ENCODE measurements around the gene FBLN2.

The FBLN2 gene

DNA sequence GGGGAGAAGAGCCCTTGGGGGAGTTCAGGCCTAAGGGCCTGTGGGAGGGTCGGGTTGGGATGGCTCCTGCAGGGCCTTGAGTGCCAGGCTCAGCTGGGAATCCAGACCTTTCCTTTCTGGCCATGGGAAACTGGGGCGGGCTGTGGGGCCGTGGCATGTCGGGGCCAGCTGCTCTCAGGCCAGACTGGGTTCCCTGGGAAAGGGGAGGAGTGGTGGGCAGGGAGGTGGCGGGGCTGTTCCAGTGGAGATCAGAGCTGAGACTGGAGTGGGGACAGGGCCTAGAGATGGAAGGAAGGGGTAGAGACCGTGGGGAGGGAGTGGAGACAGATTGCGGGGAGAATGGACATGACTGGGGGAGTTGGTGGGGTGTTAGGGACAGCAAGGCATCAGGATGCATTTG lies 20.3 kb downstream of the FBLN2 start:
- DNase-seq, result no peak

DNA sequence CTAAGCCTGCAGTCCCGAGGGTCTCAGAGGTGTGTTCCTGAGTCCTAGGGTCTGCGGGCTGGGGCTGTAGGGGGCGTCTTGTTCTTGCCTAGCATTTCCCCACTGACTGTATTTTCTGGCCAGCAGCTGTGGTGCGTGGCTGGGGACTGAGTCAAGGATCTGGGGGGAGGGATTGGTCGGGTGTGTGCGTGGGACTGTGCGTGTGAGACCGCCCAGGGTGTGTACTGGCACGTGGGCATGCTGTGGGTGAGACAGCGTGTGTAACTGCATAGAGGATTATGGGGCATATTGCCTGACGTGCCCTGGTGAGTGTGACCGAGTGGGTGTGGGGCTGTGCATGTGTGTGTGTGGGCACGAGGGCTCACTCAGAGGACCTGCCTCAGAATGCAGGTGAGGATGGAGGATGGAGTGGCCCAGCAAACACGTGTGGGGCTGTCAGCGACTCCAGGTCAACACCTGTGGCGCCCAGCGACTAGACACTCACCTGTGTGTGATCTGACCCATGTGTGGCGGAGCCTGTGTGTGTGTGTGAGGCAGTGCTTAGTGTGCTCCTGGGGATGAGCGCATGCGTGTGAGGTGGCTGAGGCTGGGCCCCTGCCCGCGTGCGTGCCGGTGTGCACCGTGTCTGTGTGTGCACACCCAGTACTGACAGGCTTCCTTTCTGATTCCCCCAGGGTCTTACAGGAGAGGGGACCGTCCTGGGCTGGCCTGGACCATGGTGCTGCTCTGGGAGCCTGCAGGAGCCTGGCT lies 20.9 kb downstream of the FBLN2 start:
- no peak for DNase-seq

DNA sequence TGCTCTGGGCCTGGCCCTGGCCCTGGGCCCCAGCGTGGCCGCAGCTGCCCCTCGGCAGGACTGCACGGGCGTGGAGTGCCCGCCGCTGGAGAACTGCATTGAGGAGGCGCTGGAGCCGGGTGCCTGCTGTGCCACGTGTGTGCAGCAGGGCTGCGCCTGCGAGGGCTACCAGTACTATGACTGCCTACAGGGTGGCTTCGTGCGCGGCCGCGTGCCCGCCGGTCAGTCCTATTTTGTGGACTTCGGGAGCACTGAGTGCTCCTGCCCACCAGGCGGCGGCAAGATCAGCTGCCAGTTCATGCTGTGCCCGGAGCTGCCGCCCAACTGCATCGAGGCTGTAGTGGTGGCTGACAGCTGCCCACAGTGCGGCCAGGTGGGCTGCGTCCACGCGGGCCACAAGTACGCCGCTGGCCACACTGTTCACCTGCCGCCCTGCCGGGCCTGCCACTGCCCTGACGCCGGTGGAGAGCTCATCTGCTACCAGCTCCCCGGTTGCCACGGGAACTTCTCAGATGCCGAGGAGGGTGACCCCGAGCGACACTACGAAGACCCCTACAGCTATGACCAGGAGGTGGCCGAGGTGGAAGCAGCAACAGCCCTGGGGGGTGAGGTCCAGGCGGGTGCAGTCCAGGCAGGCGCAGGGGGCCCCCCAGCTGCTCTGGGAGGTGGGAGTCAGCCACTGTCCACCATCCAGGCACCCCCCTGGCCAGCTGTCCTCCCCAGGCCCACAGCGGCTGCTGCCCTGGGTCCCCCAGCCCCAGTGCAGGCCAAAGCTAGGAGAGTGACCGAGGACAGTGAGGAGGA lies 21.7 kb downstream of the FBLN2 start:
- DNase-seq, result no peak

DNA sequence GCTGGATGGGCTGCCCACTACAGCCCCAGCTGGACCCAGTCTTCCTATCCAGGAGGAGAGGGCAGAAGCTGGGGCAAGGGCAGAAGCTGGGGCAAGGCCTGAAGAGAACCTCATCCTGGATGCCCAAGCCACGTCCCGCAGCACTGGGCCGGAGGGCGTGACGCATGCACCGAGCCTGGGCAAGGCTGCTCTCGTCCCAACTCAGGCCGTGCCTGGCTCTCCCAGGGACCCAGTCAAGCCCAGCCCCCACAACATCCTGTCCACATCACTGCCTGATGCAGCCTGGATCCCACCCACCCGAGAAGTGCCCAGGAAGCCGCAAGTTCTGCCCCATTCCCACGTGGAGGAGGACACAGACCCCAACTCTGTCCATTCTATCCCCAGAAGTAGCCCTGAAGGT lies 22.3 kb downstream of the FBLN2 start:
- DNase-seq, result no peak

DNA sequence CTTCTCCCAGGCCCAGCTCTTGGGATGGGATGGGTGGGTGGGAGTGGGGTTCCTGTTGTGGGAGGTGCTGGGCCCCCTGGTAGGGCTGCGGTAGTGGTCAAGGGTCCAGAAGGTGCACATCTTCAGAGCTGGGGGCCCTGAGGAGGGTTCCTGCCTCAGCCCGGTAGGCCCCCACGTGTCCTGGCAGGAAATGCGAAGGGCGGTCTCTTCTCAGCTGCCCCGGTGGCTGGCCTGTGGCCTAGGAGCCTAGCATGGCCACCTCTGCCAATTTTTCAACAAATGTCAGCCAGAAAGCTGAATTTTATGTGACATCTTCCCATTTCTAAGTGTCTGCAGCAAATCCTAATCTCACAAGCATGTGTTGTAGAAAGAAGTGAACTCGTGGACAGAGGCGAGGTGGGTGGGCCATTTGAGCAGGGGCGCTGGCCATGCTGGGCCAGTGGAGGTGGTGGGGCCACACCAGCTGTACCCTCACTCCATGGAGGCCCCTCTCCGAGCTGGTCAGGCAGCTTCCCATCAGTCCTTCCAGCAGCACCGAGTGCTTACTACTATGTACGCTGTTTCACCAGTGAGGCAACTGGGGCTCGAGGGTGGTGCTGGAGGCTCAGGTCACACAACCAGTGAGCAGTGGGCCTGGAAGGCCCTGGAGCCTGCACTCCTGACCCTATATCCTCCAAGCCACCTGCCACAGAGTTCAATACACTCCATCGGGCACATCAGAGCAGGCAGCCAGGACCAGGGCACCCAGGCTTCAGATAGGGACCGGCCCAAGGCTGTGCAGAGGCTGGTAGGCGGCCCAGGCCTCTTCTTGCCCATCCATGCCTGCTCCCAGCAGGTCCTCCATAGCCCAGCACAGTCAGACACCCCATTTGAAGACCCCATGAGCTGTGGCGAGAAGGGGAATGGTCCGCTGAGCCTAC lies 23.2 kb downstream of the FBLN2 start:
- no peak for DNase-seq

DNA sequence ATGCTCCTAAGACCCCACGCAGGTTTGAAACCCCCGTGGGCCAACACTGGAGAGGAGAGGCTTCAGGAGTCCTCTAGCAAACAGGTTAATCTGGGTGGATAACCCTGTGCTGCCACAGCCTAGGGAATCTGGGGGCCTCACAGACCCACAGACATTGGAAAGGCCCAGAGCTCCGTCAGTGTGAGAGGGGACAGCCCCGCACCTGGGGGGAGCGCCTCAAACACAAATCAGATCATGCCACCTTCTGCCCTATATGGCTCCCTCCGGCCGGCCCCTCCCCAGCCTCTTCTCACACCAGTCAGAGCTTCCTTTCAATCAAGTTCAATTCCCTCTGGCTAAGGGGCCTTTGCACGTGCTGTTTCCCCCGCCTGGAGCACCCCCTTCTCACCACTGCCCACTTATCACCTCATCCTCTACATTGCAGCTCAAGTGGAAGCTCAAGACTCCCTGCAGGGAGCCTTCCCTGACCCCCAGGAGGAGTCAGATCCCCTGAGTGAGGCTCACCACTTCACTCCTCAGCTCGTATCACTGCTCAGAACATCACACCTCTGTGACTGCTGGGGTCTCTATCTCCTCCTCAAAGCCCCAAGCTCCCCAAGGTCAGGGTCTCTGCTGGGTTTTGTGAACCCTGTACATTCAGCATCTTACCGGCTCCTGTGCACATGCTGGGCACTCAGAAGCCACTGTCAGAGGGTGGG lies 24.1 kb downstream of the FBLN2 start:
- no peak for DNase-seq

DNA sequence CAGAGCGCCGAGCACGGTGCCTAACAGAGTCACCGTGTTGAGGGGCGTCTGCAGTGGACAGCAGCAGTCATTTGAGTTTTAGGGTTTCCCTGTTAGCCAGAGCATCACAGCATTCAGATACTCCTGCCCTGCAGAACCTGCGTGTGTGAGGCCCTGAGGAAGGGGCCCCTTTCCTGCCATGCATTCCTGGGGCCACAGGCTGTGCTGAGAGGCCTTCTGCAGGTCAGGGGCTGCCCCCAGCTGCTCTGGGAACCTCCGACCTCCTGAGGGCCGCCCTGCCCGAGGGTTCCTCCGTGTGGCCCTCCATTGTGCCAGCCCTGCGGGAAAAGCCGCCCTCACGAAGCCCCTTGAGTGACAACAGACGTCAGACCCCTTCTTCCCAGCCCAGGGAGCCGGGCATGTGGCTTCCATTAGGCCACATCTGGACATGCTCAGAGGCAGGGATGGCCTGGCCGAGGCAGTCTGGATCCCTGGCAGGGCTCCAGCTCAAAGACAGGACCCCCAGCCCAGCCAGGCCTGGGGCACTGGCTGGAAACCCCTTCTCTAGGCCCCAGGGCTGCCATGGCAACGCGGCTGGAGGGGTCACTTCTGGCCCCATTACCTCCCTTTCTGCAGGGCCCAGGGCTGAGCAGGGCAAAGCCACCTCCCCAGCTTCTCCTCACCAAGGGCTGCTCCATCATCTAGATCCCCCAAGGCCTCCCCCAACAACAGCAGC lies 25.3 kb downstream of the FBLN2 start:
- DNase-seq, result no peak

DNA sequence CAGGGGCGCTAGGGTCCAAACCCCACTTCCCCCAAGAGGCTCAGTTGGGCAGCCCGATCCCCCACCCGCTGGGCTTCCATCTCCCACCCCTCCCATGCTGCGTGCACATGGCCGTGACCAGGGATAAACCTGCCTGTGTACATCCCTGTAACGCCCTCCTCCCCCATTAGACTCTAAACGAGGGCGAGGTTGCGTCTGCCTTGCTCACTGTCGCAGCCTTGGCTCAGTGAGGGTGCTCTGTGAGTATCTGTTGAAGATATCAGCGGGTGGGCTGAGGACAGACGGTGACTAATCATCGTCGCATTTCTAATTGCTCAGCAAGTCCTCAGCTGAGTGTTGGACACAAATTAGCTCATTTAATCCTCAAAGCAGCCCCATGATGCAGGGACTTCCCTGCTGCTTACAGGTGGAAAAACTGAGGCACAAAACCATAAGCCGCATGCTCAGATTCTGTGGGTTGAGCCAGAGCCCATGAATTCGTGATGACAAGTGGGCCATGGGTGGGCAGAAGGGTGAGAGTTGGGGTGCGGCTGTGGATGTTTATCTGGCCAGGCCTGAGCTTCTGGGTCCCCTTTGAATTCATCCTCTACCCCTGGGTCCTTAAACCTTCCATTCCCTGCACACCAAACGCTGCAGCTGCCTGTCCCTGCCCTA lies 26.0 kb downstream of the FBLN2 start:
- DNase-seq, result no peak

DNA sequence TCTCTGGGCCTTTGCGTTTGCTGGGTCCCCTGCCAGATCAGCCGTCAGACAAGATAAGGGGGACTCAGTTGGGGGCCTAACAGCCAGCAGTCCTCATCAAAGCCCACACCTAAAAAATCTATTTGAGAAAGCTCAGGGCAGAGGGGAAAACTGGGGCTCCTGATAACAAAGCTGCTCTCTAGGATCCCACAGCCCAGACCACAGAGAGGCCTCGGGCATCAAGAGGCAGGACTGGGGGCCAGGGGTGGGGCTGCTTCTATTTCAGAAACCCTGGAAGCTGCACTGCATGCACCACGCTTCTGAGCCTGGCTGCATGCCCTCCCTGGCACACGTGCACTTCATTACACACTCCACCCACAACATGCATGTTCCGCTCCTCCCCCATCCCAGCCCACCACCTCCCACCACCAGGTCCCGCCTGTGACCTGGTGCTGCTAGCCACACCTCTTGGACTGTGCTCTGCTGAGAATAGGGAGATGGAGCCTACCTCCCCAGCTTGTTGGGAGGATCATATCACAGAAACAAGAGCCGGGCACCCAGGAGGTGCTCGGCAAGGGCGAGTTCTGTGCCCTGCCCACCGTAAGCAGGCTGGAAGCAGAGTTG lies 26.6 kb downstream of the FBLN2 start:
- DNase-seq, result no peak

DNA sequence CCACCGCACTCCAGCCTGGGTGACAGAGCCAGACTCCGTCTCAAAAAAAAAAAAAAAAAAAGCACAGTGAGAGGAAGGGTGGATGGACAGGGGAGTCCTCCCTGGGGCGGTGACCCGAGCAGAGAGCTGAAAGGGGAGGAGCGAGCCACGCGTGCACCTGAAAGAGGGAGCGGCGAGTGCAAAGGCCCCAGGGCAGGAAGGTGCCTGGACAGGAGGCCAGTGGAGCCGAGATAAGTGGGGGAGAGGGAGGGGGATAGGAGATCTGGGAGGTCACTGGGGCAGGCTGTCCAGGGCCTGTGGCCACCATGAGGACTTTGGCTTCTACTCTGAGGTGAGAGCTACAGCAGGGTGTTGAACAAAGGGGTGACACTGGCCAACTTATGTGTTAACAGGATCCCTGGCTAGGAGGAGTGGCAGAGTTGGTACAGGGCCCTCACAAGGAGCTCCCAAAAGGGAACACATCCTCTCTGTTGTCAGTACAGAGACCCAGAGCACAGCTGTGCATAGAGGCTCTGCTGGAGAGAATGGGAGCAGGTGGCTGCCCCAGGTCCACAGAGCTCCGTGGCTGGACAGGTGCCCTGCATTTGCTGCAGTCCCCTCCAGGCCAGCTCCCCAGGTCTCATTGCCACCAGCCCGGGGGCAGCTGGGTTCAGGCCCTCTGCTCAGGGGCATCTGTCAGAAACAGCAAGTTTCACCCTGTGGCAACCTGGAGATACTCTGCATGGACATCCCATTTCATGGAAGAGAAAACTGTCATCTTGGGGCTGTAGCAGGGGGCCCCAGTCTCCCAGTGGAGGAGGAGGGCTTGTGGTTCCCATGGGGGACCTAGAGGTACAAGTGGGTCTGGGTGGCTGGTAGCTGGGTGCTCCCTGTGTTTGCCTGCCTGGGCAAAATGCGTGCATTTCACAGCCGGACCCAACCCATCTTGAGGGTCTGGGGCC lies 28.5 kb downstream of the FBLN2 start:
- no peak for DNase-seq

DNA sequence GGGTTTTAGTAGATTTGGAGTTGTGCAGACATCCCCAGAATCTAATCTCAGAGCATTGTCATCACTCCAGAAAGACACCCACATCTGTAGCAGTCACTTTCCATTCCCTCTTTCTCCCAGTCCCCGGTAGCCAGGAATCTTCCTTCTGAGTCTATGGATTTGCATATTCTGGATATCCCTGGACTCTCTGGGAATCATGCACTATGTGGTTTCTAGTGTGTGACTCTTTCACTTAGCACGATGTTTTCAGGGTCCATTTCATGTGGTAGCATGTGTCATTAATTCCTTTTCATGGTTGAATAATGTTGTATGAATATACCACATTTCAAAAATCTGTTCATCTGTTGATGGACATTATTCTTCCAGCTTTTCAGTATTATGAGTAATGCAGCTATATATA lies 29.3 kb downstream of the FBLN2 start:
- DNase-seq, result no peak

DNA sequence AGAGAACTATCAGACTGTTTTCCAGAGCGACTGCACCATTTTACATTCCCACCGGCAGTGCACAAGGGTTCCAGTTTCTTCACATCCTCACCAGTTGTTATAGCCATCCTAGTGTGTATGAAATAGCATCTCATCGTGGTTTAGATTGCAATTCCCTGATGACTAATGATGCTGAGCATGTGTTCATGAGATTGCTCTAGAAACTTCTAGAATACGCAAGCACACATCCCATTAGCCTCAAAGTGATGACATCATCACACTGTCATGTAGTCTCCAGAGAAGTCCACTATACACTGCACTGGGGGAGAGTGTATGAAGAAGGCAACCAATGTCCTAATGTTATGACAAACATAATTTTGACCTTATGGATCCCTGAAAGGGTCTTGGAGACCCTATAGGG lies 30.1 kb downstream of the FBLN2 start:
- DNase-seq, result no peak

DNA sequence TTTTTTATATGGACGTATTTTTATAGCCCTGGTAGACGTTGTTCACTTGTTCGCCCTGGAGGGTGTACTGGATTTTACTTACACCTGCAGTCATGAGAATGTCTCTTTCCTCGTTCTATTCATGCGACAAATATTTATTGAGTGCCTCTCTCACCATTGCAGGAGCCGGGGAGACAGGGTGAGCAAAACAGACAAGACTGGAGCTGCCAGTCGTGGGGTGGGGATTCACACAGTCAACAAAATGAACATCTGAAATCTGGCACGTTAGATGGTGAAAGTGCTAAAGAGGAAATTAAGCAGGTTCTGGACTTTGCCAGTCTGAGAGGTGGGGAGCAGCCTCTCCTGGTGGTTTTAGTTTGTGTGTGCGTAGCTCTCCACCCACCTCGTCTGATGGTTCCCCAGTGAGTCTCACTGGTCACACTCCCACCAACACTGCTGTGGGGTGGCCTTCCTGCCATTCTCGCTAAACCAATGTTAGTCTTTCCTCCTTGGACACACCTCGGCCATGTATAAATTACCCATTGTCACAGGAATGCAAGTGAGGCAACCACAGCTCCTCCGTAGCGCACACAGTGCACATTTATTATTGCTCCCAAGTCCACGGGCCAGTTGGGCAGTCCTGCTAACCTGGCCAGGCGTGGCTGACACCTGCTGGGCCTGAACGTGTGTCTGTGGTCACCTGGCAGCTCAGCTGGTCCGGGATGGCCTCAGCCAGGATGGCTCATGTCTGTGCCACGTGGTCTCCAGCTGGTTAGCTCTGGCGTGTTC lies 31.5 kb downstream of the FBLN2 start:
- no peak for DNase-seq

DNA sequence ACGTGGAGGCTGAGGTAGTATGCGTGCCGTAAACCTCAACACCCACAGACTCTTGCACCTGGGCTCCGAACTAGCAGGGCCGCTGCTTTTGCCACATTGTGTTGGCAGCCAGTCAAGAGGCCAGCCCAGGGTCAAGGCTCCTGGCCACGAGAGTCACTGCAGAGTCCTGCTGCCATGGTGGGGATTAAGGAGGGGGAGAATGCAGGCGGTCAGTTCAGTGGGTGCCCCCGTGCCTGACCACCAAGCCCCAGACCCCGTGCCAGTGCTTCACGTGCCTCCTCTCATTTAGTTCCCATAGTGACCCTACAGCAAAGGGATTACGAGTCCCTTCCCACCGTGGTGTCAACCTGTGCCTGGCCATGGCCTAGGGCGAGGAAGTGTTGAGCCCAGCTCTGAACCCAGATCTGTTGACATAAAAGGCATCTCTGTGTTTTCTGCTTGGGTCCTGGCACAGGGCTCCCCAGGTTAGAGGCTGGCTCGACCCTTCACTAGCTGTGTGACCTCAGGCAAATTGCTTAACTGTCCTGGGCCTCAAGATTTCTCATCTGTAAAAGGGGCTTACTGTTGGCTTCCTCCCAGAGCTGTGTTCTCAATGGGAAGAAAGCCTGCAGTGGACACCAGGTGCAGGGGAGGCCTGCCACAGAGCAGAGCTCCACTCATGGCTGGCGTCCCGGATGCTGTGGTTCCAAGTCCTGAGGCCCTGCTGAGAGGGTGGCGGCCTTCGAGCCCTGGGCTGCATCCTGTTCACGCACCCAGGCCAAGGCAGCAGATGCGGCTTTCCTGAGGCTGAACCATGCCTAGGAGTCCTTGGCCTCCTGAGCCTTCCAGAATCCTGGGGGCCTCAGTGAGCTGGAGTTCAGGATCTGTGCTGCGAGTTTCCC lies 32.8 kb downstream of the FBLN2 start:
- no peak for DNase-seq

DNA sequence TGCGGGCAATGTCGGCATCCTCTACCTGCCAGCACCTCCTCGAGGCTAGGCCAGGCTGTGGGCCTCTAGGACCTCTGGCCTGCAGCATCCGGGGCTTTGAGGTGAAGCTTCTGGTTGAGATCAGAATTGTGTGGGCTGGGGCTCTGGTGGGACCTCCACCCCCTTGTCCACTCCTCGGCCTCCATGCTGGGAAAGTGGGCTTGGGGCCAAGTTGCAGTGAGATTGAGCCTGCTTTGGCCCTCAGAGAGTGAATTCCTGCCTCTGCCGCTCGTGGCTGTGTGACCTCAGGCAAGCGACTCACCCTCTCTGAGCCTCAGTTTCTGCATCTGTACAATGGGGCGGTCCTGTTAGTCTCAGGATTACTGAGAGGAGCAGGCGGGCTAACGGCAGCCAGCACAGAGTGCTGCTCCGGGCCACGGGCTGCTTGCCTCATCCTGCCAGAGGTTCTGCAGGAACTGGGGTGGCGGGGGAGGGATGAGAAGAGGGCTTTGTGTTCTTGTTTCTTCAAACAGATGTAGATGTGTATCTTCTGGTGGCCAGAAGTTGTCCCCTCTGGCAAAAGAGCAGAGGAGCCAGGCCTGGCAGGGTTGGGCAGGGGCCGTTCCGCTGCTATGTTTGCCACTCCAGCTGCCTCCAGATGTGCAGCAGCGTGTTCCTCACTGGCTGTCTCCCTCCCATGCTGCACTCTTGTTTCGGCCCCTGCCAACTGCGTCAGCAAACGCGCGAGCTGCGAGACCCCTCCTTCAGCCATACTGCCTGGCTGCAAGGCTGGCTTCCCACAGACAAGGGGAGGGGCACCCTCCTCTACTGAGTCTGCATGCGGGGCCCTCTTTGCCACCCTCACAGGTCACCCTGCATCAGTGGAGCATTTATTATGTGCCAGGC lies 33.7 kb downstream of the FBLN2 start:
- DNase-seq, result no peak

DNA sequence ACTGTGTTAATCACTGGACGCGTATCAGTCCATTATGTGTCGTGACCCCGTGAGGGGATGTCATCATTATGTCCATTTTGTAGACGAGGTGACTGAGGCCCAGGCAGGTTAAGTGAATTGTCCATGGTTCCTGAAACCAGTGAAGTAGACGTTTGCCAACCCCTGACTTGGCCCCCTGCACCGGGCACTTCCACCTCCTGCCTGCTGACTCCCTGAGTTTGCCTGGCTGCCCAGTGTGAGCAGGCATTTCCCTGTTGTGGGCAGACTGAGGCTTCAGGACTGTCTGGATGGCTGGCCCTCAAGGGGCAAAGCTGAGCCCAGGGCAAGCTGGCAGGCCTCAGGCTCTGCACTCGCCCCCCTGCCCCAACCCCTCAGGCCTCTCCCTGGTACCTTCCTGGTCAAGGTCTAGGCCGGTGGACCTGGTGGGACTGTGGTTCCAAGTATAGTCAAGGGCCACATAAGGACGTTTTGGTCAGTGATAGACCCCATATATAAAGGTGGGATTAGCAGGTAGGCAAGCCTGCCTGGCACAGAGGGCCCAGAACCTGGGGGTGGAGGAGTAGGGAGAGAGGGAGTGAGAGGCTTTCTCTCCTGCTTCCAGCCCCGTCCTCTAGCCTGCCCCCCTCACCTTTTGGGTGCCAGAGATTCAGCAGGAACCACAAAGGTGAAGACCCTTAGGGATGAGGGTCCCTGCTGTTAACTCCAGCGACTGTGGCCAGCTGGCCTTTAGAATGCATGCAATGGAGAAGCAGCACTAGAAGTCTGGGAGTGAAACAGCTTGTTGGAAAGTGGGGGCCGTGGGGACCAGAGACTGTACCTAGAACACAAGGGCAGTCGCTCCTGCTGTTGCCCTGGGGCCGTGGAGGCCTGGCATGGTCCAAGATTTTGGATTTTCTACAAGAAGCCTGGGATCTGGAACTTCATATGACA lies 34.6 kb downstream of the FBLN2 start:
- no peak for DNase-seq
